B cell (primary cell): ENCODE data around the gene MAP2K6.

Experiments used
- CTCF ChIP-seq: fragments of 200-600 bp; IDR thresholded peaks from one replicate; pipeline ENCODE4 v1.8.0; 2022; ENCODE audit warnings: antibody characterized with exemption, mild to moderate bottlenecking
- EZH2 ChIP-seq: IDR thresholded peaks from 2 replicates; pipeline ENCODE4 v1.6.1; 2012; ENCODE audit warnings: borderline replicate concordance, low read depth, mild to moderate bottlenecking, moderate library complexity, low read length; ENCODE audit not compliant: insufficient read depth, poor library complexity, severe bottlenecking

- TF ChIP-seq CTCF (no peak), EZH2 (no peak)
Measured at GRCh38 chr17:69425978-69426377, 11.5 kb downstream of the MAP2K6 start.
